ENCODE results near the gene NFYA.

DNA sequence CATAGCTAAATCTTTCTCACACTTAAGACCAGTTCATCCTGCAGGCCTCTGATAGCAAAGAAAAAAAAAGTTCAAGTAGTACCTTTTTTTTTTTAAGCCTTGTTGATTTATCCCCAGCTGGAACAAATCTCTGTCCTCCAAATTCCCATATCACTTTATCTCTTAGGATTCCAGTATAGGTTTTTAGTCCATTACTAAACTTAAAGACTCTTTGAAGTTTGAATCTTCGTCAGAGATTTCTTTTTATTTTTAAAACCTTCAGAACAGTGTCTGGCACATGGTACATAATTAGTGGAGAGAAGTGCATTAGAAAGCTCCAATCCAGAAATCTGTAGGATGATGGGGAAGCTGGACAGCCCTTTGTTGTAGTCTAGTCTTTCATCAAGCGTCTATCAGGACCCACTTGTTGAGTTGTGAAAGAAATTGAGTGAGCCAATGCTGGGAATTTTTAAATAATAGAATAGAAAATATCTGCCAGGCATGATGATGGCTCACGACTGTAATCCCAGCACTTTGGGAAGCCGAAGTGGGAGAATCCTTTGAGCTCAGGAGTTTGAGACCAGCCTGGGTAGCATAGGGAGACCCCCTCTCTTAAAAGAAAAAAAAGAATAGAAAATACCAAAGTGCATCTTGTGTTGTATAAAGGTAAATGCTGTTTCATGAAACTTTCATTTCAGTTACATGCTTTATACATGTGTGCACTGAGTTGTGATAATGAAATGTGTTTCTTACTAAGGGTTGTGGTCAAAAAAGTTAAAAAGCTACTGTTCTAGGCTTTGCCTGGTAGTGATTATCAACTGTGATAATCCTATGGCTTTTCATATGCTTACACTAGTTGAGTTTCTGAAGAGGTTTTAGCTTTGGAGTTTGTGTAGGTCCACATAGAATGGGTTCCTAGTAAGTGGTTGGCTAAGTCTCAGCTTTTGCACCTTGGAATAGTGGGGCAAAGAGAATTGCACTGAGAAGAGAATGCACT is 3.2 kb downstream of the NFYA start:
- TF ChIP-seq POLR2A (IDR thresholded peaks at IDR 0.05), result no peak
- TF ChIP-seq, protein P1, sequence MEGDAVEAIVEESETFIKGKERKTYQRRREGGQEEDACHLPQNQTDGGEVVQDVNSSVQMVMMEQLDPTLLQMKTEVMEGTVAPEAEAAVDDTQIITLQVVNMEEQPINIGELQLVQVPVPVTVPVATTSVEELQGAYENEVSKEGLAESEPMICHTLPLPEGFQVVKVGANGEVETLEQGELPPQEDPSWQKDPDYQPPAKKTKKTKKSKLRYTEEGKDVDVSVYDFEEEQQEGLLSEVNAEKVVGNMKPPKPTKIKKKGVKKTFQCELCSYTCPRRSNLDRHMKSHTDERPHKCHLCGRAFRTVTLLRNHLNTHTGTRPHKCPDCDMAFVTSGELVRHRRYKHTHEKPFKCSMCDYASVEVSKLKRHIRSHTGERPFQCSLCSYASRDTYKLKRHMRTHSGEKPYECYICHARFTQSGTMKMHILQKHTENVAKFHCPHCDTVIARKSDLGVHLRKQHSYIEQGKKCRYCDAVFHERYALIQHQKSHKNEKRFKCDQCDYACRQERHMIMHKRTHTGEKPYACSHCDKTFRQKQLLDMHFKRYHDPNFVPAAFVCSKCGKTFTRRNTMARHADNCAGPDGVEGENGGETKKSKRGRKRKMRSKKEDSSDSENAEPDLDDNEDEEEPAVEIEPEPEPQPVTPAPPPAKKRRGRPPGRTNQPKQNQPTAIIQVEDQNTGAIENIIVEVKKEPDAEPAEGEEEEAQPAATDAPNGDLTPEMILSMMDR (IDR thresholded peaks at IDR 0.05), result no peak

Data from uterus (tissue), 2 donors.